KBM-7 (cell line): ENCODE measurements around the gene ICOSLG.
"Not testable (repeated sequence)": the region's sequence is repeated elsewhere in the genome, so short reads cannot be mapped to it uniquely, and the experiment has no call there.

Experiments
- DNase-seq: peaks from one replicate; pipeline ENCODE4 v3.0.0-alpha.2; 2015
- in situ Hi-C: fragments of 300-500 bp; cut with MboI; formaldehyde crosslinking; loops from 2 replicates; pipeline ENCODE4 v1.14.3; 2020; ENCODE audit warnings: low sequenced_read_pairs, low pct_unique_long_range_greater_than_20kb, mixed read lengths

Gene ICOSLG

DNA sequence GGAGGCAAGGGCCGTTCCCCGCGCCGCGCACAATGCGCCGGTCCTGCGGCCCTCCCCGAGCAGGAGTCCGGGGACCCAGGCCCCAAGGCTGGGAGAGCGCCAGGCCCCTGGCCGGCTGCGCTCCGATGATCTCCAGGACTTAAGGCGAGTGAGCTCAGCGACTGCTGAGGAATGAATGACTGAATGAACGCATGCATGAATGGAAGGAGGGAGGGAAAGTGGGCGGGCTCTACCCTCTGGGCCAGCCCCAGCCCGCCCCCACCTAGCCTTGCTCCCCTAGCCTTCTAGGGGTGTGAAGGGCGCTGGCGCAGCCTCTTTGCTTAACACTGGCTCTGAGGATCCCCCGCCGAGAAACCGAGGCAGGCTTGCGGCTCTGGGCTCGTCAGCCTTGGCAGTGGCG, 538 bp upstream of the ICOSLG start:
- in situ Hi-C loops, DNase-seq: not testable (repeated sequence)

DNA sequence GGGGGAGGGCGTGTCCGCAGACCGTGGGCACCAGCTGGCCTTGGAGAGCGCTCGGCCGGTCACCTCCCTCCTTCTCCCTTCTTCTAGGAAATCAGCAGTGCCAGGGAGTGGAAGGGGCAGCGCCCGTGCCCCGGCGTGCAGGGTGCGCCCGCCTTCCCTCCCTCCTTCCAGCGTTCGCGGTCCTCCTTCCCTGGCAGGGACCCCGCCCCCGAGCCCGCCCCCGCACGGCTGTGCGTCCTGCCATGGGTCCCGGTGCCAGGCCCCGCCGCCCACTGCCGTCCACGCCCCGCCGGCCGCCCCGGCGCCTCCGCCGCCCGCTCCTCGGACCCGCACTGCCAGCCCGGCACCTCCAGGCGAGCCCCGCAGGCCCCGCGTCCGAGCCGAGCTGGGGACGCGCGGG, 390 bp downstream of the ICOSLG start:
- DNase-seq, in situ Hi-C loops: not testable (repeated sequence)

DNA sequence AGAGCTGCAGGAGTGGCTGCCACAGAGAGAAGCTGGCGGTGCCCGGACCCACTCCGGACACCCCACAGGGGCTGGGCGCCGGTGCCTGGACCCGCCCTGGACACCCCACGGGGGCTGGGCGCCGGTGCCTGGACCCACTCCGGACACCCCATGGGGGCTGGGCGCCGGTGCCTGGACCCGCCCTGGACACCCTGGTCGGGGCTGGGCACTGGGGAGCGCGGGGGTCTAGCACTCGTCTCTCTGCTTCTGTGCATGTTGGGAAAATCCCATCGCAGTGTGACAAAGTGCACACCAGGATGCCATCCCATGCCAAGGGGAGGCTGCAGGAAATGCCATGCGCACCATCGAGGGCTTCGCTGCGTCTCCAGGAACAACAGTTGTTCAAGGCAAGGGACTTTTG, 11.2 kb downstream of the ICOSLG start:
- DNase-seq, in situ Hi-C loops: not testable (repeated sequence)

GRCh38 chr21:44228109-44228508, 12.6 kb downstream of the ICOSLG start:
- in situ Hi-C loops, DNase-seq: not testable (repeated sequence)

GRCh38 chr21:44227614-44228013, 13.1 kb downstream of the ICOSLG start:
- in situ Hi-C loops, DNase-seq: not testable (repeated sequence)

GRCh38 chr21:44225605-44226004, 15.1 kb downstream of the ICOSLG start:
- DNase-seq, in situ Hi-C loops: not testable (repeated sequence)

DNA sequence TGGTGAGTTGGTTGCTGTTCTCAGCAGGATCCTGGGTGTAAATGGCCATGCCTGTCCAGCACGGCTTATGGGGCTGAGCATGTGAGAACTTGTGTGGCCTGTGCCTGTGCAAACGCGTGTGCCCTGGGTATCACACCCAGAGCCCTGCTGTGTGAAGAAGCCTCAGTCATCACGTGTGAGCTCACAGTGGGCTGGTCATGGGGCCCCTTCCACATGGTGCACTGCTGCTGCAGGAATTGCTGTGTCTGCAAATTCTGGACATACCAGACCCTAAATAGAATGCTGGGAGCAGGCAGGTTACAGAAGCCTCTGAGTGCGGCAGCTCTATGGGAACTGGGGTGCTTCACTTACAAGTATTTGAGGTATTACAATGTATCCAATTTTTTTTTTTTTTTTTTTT, 17.4 kb downstream of the ICOSLG start:
- in situ Hi-C loops, DNase-seq: not testable (repeated sequence)

- DNase-seq, in situ Hi-C loops: not testable (repeated sequence)
These were observed 20.1 kb downstream of the ICOSLG start for GRCh38 chr21:44220674-44221073.

DNA sequence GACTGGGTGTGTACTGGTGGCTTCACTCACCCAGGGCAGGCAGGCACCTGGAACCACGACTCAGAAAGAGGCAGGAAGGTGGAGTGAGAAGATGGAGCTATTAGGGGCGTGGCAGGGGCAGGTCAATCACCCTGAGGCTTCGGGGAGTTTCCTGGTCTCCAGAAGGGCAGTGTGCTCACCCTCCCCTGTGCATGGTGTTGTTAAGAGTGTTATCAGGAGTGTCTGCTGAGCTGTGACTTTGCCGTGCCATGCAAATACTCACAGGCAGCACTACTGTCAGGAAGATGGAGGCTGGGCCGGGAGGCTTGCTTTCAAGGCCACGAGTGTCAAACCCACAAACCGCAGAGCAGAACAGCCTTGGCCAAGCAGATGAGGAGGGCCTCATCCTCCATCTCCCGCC, 22.3 kb downstream of the ICOSLG start:
- DNase-seq, in situ Hi-C loops: not testable (repeated sequence)

GRCh38 chr21:44211978-44212377, 28.8 kb downstream of the ICOSLG start:
- in situ Hi-C loops, DNase-seq: not testable (repeated sequence)

DNA sequence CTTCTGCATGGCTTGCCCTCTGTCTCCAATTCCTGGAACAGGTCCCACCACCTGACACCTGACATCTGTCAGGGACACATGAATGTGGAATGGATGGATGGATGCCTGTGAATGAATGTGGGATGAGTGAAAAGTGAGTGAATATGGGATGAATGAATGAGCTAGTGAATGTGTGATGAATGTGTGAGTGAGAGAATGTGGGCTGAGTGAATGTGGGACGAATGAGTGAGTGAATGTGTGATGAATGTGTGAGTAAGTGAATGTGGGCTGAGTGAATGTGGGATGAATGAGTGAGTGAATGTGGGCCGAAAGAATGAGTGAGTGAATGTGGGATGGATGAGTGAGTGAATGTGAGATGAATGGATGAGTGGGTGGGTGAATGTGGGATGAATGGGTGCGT, 29.2 kb downstream of the ICOSLG start:
- in situ Hi-C loops, DNase-seq: not testable (repeated sequence)

GRCh38 chr21:44207860-44208646, 32.7 kb downstream of the ICOSLG start:
- peak; percentile 9 for DNase-seq
- in situ Hi-C loops: not testable (repeated sequence)

DNA sequence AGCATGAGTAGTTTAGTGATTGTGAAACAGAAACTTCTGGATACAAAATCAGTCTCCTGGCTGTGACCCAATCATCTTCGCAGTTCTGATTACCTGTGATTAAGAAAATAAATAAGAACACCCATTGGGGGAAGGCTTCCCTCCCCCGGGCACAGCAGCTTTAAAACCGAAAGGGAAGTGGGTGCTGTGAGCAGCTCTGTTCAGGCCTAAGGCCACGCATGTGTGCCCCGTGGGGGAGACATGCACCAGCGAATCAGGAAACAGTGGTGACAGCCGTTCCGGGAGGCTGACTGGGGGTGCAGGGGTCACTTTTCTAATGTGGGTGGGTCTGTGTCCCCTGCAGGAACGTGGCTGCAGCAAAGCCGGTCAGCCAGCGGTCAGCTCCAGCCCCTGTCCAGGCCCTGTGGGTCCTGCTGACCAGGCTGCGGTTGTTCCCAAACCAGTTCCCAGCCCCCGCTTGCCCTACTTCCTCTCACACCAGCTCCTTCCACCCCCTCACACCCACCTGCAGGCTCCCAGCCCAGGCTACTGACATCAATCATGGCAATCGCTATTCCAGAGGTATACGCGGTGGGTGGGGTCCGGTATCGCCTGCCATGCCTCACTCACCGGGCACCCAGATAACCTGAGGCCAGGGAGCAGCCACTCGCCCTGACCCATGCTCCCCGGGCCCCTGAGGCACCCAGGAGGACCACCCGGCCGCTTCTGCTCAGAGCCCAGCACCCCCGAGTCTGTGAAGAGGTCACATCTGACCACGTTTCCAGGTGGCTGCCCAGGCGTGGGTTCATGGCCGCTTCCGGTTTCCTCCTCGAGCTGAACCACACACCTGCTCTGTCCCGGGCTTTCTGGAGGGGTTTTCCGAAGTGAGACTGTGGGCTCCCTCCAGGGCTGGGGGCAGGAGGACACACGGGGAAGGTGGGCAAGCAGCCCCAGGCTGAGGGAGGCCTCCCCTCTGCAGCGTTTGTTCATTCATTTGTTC, 33.8 kb downstream of the ICOSLG start:
- in situ Hi-C loops, DNase-seq: not testable (repeated sequence)

- DNase-seq, in situ Hi-C loops: not testable (repeated sequence)
These were observed 34.6 kb downstream of the ICOSLG start for GRCh38 chr21:44206187-44206586.

DNA sequence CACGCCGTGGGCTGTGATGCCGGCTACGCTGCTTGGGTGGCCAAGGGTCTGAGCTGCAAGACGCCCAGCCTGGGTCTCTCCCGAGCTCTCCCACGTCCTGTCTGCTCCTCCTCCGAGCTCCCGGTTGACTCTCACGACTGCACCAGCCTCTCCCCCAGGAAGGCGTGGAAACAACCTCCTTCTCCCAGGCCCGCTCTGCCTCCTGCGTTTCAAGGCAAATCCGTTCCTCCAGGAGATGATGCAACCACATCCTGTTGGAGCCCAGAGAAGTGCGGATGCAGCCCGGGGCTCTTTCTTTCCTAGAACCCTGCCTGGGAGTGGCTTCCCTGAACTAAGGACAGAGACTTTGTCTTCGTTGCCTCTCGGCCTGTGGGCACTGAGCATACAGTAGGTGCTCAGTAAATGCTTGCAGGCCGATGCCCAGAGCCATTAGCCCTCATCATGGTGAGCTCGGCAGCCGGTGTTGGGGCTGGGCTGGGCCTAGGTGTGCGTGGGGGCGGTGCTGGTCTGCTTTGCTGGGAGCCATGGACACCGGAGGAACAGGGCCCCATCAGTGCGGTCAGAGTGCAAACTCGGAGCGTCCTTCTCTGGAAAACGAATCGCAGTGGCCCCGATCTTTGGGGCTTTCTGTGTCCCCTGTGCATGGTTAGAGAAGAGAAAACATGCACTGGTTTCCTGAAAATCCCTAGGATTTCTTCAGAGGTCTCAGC, 38.0 kb downstream of the ICOSLG start:
- in situ Hi-C loops, DNase-seq: not testable (repeated sequence)

DNA sequence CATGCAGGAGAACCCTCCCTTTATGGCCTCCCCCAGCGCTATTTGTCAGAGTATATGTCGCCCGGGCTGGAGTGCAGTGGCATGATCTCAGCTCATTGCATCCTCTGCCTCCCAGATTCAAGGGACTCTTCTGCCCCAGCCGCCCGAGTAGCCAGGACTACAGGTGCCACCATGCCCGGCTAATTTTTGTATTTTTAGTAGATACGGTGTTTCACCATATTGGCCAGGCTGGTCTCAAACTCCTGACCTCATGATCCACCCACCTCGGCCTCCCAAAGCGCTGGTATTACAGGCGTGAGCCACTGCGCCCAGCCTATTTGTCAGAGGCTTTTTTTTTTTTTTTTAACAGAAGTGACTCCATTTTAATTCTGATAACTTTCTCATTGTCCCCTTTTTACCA, 40.7 kb downstream of the ICOSLG start:
- DNase-seq, in situ Hi-C loops: not testable (repeated sequence)

DNA sequence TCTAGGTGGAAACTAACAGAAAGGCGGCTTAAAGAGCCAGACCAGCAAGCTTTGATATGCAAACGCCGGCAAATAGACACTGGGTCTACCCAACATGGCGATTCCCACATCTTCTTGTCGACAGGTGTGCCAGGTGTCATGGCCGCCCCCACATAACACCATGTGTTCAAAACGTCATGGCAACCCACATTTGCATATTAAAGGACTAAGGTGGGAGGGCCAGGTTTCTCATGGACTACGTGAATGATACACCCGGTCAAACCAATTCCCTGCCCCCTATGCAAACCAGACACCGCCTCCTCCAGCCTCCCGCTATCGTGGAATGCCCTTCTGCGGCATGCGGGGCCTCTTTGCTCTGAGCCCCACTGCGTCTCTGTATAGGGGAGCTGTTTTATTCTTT, 41.3 kb downstream of the ICOSLG start:
- no peak for DNase-seq
- in situ Hi-C loops: no loop called here

- in situ Hi-C loops: not testable (repeated sequence)
These were observed 43.6 kb downstream of the ICOSLG start for GRCh38 chr21:44197156-44197516.

More at GRCh38 chr21:44197156-44197516, 43.6 kb downstream of the ICOSLG start:
- DNase-seq: not testable (repeated sequence)
